K562 (cell line): ENCODE results near the gene NSUN3. TPM values are rescaled to one million over a fixed set of nuclear protein-coding genes. Genes with fewer than 3 reads are reported as not detected.

ENCODE experiments used
- CGGBP1 ChIP-seq: fragments of 250-450 bp; sonication (Bioruptor Pico); IDR thresholded peaks from 2 replicates; pipeline ENCODE4 v1.9.0; 2021; ENCODE audit warnings: mild to moderate bottlenecking
- CHCHD3 ChIP-seq: fragments of 250-450 bp; sonication (Bioruptor Pico); IDR thresholded peaks from 2 replicates; pipeline ENCODE4 v2.1.2; 2022; ENCODE audit warnings: mild to moderate bottlenecking
- CHD4 ChIP-seq: fragments of 200-600 bp; sonication (generic); IDR thresholded peaks from 3 replicates; pipeline ENCODE4 v1.6.1; 2012; ENCODE audit warnings: low read depth, mild to moderate bottlenecking, mixed read lengths, low read length, inconsistent platforms; ENCODE audit not compliant: insufficient read depth, insufficient replicate concordance, poor library complexity, severe bottlenecking
- COPS2 ChIP-seq: fragments of 450-650 bp; conservative IDR thresholded peaks from 2 replicates; pipeline ENCODE4 v1.6.1; 2016; ENCODE audit warnings: mild to moderate bottlenecking, moderate library complexity
- E2F1 ChIP-seq: sonication (generic); formaldehyde crosslinking; IDR thresholded peaks from 2 replicates; pipeline ENCODE4 v1.8.1; 2023; ENCODE audit warnings: mild to moderate bottlenecking, missing genetic modification reagents, moderate library complexity
- E2F8 ChIP-seq: fragments of 450-650 bp; IDR thresholded peaks from 2 replicates; pipeline ENCODE4 v1.7.1; 2018; ENCODE audit warnings: mild to moderate bottlenecking, low read depth; ENCODE audit not compliant: partially characterized antibody
- ETS2 ChIP-seq: IDR thresholded peaks from 2 replicates; pipeline ENCODE4 v1.6.1; 2016; ENCODE audit warnings: borderline replicate concordance, missing genetic modification characterization, mild to moderate bottlenecking, moderate library complexity, missing compliant biosample characterization; ENCODE audit not compliant: poor library complexity, severe bottlenecking
- ILK ChIP-seq: fragments of 450-650 bp; IDR thresholded peaks from 2 replicates; pipeline ENCODE4 v1.6.1; 2016; ENCODE audit warnings: missing genetic modification characterization, low read depth, mild to moderate bottlenecking, missing compliant biosample characterization, moderate library complexity, borderline replicate concordance
- NFRKB ChIP-seq: fragments of 450-650 bp; IDR thresholded peaks from 2 replicates; pipeline ENCODE4 v1.6.1; 2016; ENCODE audit warnings: low read depth
- NR0B1 ChIP-seq: fragments of 450-650 bp; IDR thresholded peaks from one replicate; pipeline ENCODE4 v1.6.1; 2018; ENCODE audit warnings: mild to moderate bottlenecking, moderate library complexity; ENCODE audit not compliant: partially characterized antibody
- NR4A1 ChIP-seq, 2 experiments: fragments of 250-450 bp in 1 of 2; fragments of 450-650 bp in 1 of 2; sonication (Bioruptor Pico) in 1 of 2; IDR thresholded peaks; 2 replicates each; pipeline versions ENCODE4 v1.4.0 to v1.6.1; 2016 to 2020; ENCODE audit warnings: mild to moderate bottlenecking in 2 of 2, missing compliant biosample characterization in 1 of 2, missing genetic modification characterization in 1 of 2, moderate library complexity in 1 of 2
- OTX1 ChIP-seq: fragments of 450-650 bp; formaldehyde crosslinking; IDR thresholded peaks from 2 replicates; pipeline ENCODE4 v1.4.0; 2022; ENCODE audit warnings: mild to moderate bottlenecking
- RAD21 ChIP-seq, 2 experiments: fragments of 250-450 bp in 1 of 2; fragments of 450-650 bp in 1 of 2; sonication (Bioruptor Pico) in 1 of 2; formaldehyde crosslinking in 1 of 2; IDR thresholded peaks in 1 of 2; conservative IDR thresholded peaks in 1 of 2; 2 replicates each; pipeline versions ENCODE4 v1.4.0 to v1.8.0; 2020 to 2022; ENCODE audit warnings: mild to moderate bottlenecking in 2 of 2, moderate library complexity in 1 of 2
- RBM39 ChIP-seq: fragments of 200-400 bp; formaldehyde crosslinking; optimal IDR thresholded peaks from 2 replicates; pipeline ENCODE3; 2018; ENCODE audit warnings: low read depth, low read length
- TBL1XR1 ChIP-seq, 2 experiments: IDR thresholded peaks; 2 replicates each; pipeline ENCODE4 v1.6.1; 2012; ENCODE audit warnings: improper control_type of control experiment in 2 of 2, low read length in 2 of 2, mild to moderate bottlenecking in 1 of 2
- TCF7L2 ChIP-seq: fragments of 150-350 bp; IDR thresholded peaks from 2 replicates; pipeline ENCODE4 v1.6.1; 2016; ENCODE audit warnings: low read depth, mild to moderate bottlenecking, low read length, moderate library complexity
- TRIM24 ChIP-seq, 2 experiments: fragments of 450-650 bp; IDR thresholded peaks; 2 replicates each; pipeline ENCODE4 v1.6.1; 2016
- TSC22D4 ChIP-seq: fragments of 450-650 bp; IDR thresholded peaks from 2 replicates; pipeline ENCODE4 v1.6.1; 2016; ENCODE audit warnings: missing genetic modification characterization, missing biosample characterization, control low read depth
- ZBTB1 ChIP-seq: sonication (generic); formaldehyde crosslinking; IDR thresholded peaks from 2 replicates; pipeline ENCODE4 v1.8.1; 2023; ENCODE audit warnings: missing genetic modification reagents, low read depth, mild to moderate bottlenecking, borderline replicate concordance
- ZSCAN32 ChIP-seq: fragments of 450-650 bp; formaldehyde crosslinking; IDR thresholded peaks from 2 replicates; pipeline ENCODE4 v1.4.0; 2020; ENCODE audit warnings: mild to moderate bottlenecking, moderate library complexity
- polyA plus RNA-seq, 8 experiments: library from polyadenylated mRNA; depleted of rRNA in 4 of 8; stranded (reverse) in 5 of 8; unstranded in 3 of 8; fragments of >200 nt; fragmentation: Nextera tagmentation in 2 of 8; fragmentation: Illumina TruSeq in 1 of 8; extraction: Ambion mirVana in 2 of 8; extraction: Trizol in 1 of 8; gene quantifications; 2 replicates each; pipeline versions ENCODE4 v1.2.1 to v1.2.3, GENCODE V29; 2011 to 2014; ENCODE audit warnings: inconsistent platforms in 1 of 8, missing spikeins in 1 of 8
- total RNA-seq, 7 experiments: library from RNA; depleted of rRNA in 6 of 7; stranded (reverse); fragments of >200 nt in 6 of 7; fragmentation: Illumina TruSeq in 2 of 7; extraction: Trizol in 2 of 7; gene quantifications; 2 replicates each; pipeline versions ENCODE4 v1.2.1 to v1.2.3, GENCODE V29; 2011 to 2021; ENCODE audit warnings: low replicate concordance in 1 of 7

Gene NSUN3
- total and polyA plus RNA-seq, 9 of the 15 experiments (the other 6 are each of a cell fraction or from before 2014, with no cell fraction given), result 4.4 to 12.3 (median 7.6) TPM

- TF ChIP-seq E2F8 (peak; percentile 86), NR4A1 (CRISPR knock-in tag; IDR thresholded peaks at IDR 0.05) (no peak), NR4A1 (tag; IDR thresholded peaks at IDR 0.05) (no peak), NR0B1 (no peak), TRIM24 (IDR thresholded peaks at IDR 0.05) (no peak), TSC22D4 (tag) (no peak), TCF7L2 (no peak), COPS2 (no peak), ILK (tag) (no peak), CHD4 (no peak), CHCHD3 (CRISPR knock-in tag) (no peak), E2F1 (CRISPR knock-in tag) (no peak), OTX1 (CRISPR knock-in tag) (no peak), RBM39 (no peak), CGGBP1 (CRISPR knock-in tag) (no peak), TBL1XR1 (IDR thresholded peaks at IDR 0.05; ENCODE audit: low read length in 2 of 2) (peak in 1 of 2 experiments; percentile 28; a peak in 1 of 4 replicates), NFRKB (peak; percentile 56; the same call in 1 of the 2 replicates), ETS2 (tag) (no peak), ZBTB1 (CRISPR knock-in tag) (no peak), ZSCAN32 (CRISPR knock-in tag) (no peak), RAD21 (CRISPR knock-in tag; conservative IDR thresholded peaks at IDR 0.05 in 1 of 2, IDR thresholded peaks at IDR 0.05 in 1 of 2) (no peak)
Measured at GRCh38 chr3:94062513-94063404, at the start of gene NSUN3, which contains the start of gene DHFR2 (continued).
